Gastrocnemius medialis (tissue), 4 donors: ENCODE measurements around the gene WNT5A.

ENCODE experiments used
- CTCF ChIP-seq, 5 experiments: fragments of 450-650 bp in 3 of 5; fragments of 200-600 bp in 2 of 5; sonication (generic) in 2 of 5; IDR thresholded peaks in 4 of 5; conservative IDR thresholded peaks in 1 of 5; 1 replicate in 4 of 5; 2 replicates in 1 of 5; pipeline ENCODE4 v1.5.1; 2016 to 2019; ENCODE audit warnings: antibody characterized with exemption in 5 of 5, mild to moderate bottlenecking in 3 of 5, moderate library complexity in 3 of 5
- POLR2A ChIP-seq, 2 donors: fragments of 450-650 bp; IDR thresholded peaks; one replicate each; pipeline ENCODE4 v1.6.1; 2017; ENCODE audit warnings: antibody characterized with exemption in 2 of 2, mild to moderate bottlenecking in 2 of 2, moderate library complexity in 2 of 2

- TF ChIP-seq CTCF (IDR thresholded peaks at IDR 0.05 in 4 of 5, conservative IDR thresholded peaks at IDR 0.05 in 1 of 5) (no peak), POLR2A (IDR thresholded peaks at IDR 0.05) (no peak)
Measured at GRCh38 chr3:55452886-55453285, 34.2 kb downstream of the WNT5A start.
